Inflammatory macrophage treated with lipopolysaccharide for 4 hours (primary cell): ENCODE results near the gene ZNF385B.
"Not testable (repeated sequence)": the region's sequence is repeated elsewhere in the genome, so short reads cannot be mapped to it uniquely, and the experiment has no call there.

ENCODE experiments used
- DNase-seq: peaks from one replicate; pipeline ENCODE4 v3.0.0-alpha.2; 2020

Gene ZNF385B

GRCh38 chr2:179467960-179468359 lies 393.5 kb downstream of the ZNF385B start:
- DNase-seq = no peak

- DNase-seq = no peak
These were observed 394.3 kb downstream of the ZNF385B start for GRCh38 chr2:179467111-179467510.

GRCh38 chr2:179461420-179461819 lies 400.0 kb downstream of the ZNF385B start:
- no peak for DNase-seq

GRCh38 chr2:179460181-179460929 lies 401.1 kb downstream of the ZNF385B start:
- DNase-seq = peak; percentile 69

GRCh38 chr2:179458113-179458512 lies 403.3 kb downstream of the ZNF385B start:
- not testable (repeated sequence) for DNase-seq

GRCh38 chr2:179455824-179456223 lies 405.6 kb downstream of the ZNF385B start:
- no peak for DNase-seq

GRCh38 chr2:179455172-179455524 lies 406.3 kb downstream of the ZNF385B start:
- no peak for DNase-seq

GRCh38 chr2:179454443-179455171 lies 406.8 kb downstream of the ZNF385B start:
- no peak for DNase-seq

- no peak for DNase-seq
These were observed 412.4 kb downstream of the ZNF385B start for GRCh38 chr2:179449010-179449409.

- DNase-seq = no peak
These were observed 413.5 kb downstream of the ZNF385B start for GRCh38 chr2:179447839-179448447.

GRCh38 chr2:179447421-179447820 lies 414.0 kb downstream of the ZNF385B start:
- DNase-seq = no peak

GRCh38 chr2:179446476-179447141 lies 414.8 kb downstream of the ZNF385B start:
- DNase-seq = no peak

GRCh38 chr2:179444056-179444455 lies 417.4 kb downstream of the ZNF385B start:
- DNase-seq = no peak

GRCh38 chr2:179443180-179443579 lies 418.2 kb downstream of the ZNF385B start:
- no peak for DNase-seq

- peak; percentile 15 for DNase-seq
These were observed 419.2 kb downstream of the ZNF385B start for GRCh38 chr2:179442206-179442605.

GRCh38 chr2:179441551-179441950 lies 419.9 kb downstream of the ZNF385B start:
- no peak for DNase-seq

GRCh38 chr2:179440642-179441251 lies 420.7 kb downstream of the ZNF385B start:
- peak; percentile 72 for DNase-seq

GRCh38 chr2:179438654-179439053 lies 422.8 kb downstream of the ZNF385B start:
- no peak for DNase-seq

GRCh38 chr2:179437430-179437829 lies 424.0 kb downstream of the ZNF385B start:
- no peak for DNase-seq

- DNase-seq = no peak
These were observed 425.8 kb downstream of the ZNF385B start for GRCh38 chr2:179435566-179435965.

- no peak for DNase-seq
These were observed 426.4 kb downstream of the ZNF385B start for GRCh38 chr2:179435000-179435399.

GRCh38 chr2:179434357-179434756 lies 427.1 kb downstream of the ZNF385B start:
- no peak for DNase-seq

- DNase-seq = no peak
These were observed 428.7 kb downstream of the ZNF385B start for GRCh38 chr2:179432751-179433150.
